ENCODE results near the gene B4GAT1. TPM values are rescaled to one million over a fixed set of nuclear protein-coding genes. Genes with fewer than 3 reads are reported as not detected.
A peak's percentile ranks its signal among the peaks of the same experiment; 100 is the strongest.

The B4GAT1 gene
- total RNA-seq, 1 experiment from 2014 or later: 6.7 TPM

GRCh38 chr11:66325263-66325671, 22.2 kb downstream of the B4GAT1 start:
- H3K9me2 ChIP-seq (ENCODE audit: insufficient read depth): no peaks in the 10 kb centered on the region
- no peak overlapping the region for H3K4me3 ChIP-seq (replicated peaks in 1 of 2; ENCODE audit: low read depth in 1 of 2, low read length in 2 of 2)
- intact Hi-C loops (cut with micrococcal nuclease): no loop called here
- ATAC-seq: no peak
- H3K27ac ChIP-seq (ENCODE audit: low read depth, low read length): no peak overlapping the region
- H2AFZ ChIP-seq (ENCODE audit: low read depth, low read length, poor library complexity, severe bottlenecking): no peak overlapping the region
- CTCF ChIA-PET: interaction anchor here (2.1 kb wide), 1 partner anchor 13 kb away, joined by 9 read pairs; no protein-coding TSS in a partner anchor
- H3K4me2 ChIP-seq (ENCODE audit: low read length): peak overlapping the region; percentile 46; the same call in 1 of the 2 replicates
- DNase-seq (ENCODE audit: low read depth, low spot score): no peak
- POLR2A ChIA-PET: no interaction called here
- H3K36me3 ChIP-seq (ENCODE audit: control insufficient read depth in 1 of 2, insufficient read depth in 2 of 2, low read length in 2 of 2): no peaks in the 10 kb centered on the region
- H3K9me3 ChIP-seq (ENCODE audit: control insufficient read depth in 1 of 2, insufficient read depth in 1 of 2, low read depth in 1 of 2, low read length in 2 of 2): no peaks in the 10 kb centered on the region
- peaks cover 17 to 56% of the 10 kb centered on the region in 2 experiments for H3K4me1 ChIP-seq (ENCODE audit: control insufficient read depth in 1 of 2, insufficient read depth in 2 of 2, low read length in 2 of 2)
- H3K9ac ChIP-seq (ENCODE audit: low read length): 0 out of 2 replicates have a peak overlapping the region, but pooled peaks have one; percentile 11
- RAD21 ChIA-PET (ENCODE audit: low non-redundant PET in 1 of 2, low total read pairs in 2 of 2, uncharacterized antibody in 2 of 2, unreplicated experiment in 2 of 2): no interaction called here
- H3K79me2 ChIP-seq (ENCODE audit: insufficient read depth, low read length): no peaks in the 10 kb centered on the region
- H3K27me3 ChIP-seq (ENCODE audit: insufficient read depth, low read length): no peaks in the 10 kb centered on the region
- no TSS peak for BruUV-seq (replicated peaks)
- no peaks in the 10 kb centered on the region for H4K20me1 ChIP-seq (ENCODE audit: insufficient read depth)
- TF ChIP-seq EZH2phosphoT487 (IDR thresholded peaks at IDR 0.05; ENCODE audit: borderline replicate concordance): no peak
- TF ChIP-seq ZNF274 (IDR thresholded peaks at IDR 0.05; ENCODE audit: low read depth, low read length): no peak
- TF ChIP-seq ZFX (IDR thresholded peaks at IDR 0.05): no peak
- TF ChIP-seq REST (IDR thresholded peaks at IDR 0.05; ENCODE audit: low read depth): no peak
- no peak for TF ChIP-seq SRF (IDR thresholded peaks at IDR 0.05; ENCODE audit: low read depth)
- no peak for TF ChIP-seq POLR2AphosphoS5 (IDR thresholded peaks at IDR 0.05; ENCODE audit: low read depth, low read length)
- no peak for TF ChIP-seq CEBPB (IDR thresholded peaks at IDR 0.05; ENCODE audit: low read depth)
- TF ChIP-seq EGR1 (IDR thresholded peaks at IDR 0.05; ENCODE audit: low read depth): no peak
- TF ChIP-seq ELF1 (IDR thresholded peaks at IDR 0.05; ENCODE audit: borderline replicate concordance, low read depth): no peak
- TF ChIP-seq ZBTB33 (IDR thresholded peaks at IDR 0.05; ENCODE audit: extremely low read depth, insufficient replicate concordance, low read length): no peak
- TF ChIP-seq POLR2A (IDR thresholded peaks at IDR 0.05; ENCODE audit: borderline replicate concordance, extremely low read depth, insufficient read depth, insufficient read length): no peak
- TF ChIP-seq FOSL1 (IDR thresholded peaks at IDR 0.05; ENCODE audit: low read depth): no peak
- no peak for TF ChIP-seq RAD21 (IDR thresholded peaks at IDR 0.05; ENCODE audit: low read depth)
- TF ChIP-seq CTCF (IDR thresholded peaks at IDR 0.05 in 2 of 3, conservative IDR thresholded peaks at IDR 0.05 in 1 of 3; ENCODE audit: borderline replicate concordance in 1 of 3, insufficient read depth in 1 of 3, low read depth in 2 of 3, low read length in 2 of 3): no peak
